Measurements from ENCODE around the gene CDC42EP2.

CDC42EP2 gene

DNA sequence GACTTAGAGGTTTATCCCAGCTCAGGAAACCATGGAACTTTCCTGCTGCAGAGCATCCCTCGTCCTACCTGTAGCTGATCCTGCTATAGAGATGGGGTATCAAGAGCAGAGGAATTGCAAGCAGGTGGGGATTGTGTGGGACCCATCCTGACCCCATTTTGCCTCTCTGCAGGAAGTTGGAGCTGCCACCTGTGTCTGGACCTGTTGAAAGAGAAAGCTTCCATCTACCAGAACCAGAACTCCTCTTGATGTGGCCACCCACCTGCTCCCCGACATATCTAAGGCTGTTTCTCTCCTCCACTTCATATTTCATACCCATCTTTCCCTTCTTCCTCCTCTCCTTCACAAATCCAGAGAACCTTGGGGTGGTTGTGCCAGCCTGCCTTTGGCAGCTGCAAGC, 36.8 kb downstream of the CDC42EP2 start:
- H3K27ac ChIP-seq: no peak overlapping the region

GRCh38 chr11:65352783-65353182, 38.1 kb downstream of the CDC42EP2 start:
- no peak overlapping the region for H3K4me3 ChIP-seq
- H3K27ac ChIP-seq: no peak overlapping the region

More for the DNA sequence above, 36.8 kb downstream of the CDC42EP2 start:
- no peak overlapping the region for H3K4me3 ChIP-seq

DNA sequence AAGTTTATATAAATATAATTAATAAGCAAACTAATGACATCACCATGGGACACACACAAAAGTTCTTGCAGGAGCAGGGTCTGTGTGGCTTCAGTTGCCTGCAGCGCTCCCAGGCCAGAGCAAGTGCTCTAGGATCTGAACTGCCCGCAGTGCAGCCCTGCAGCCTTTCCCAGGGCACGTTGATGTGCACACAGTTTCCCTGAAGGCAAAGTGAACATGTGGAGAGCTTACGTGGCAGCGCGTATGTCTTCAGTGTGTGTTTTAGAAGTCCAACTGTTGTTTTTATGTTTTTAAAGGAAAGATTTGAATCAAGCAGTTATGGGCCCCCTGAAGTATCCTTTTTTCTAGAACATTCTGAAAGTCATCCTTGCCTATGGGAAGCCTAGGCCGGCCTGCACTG, 38.7 kb downstream of the CDC42EP2 start:
- H3K27ac ChIP-seq: peak overlapping the region in 1 of 21 experiments; percentile 8

GRCh38 chr11:65353900-65354264, 39.2 kb downstream of the CDC42EP2 start:
- Histone ChIP-seq H3K4me3 (peak overlapping the region; percentile 22 to 79 (median 65)), H3K27ac (peak overlapping the region in 8 of 21 experiments; percentile 2 to 66 (median 29))

More for the DNA sequence above, 38.7 kb downstream of the CDC42EP2 start:
- no peak overlapping the region for H3K4me3 ChIP-seq

- H3K4me3 ChIP-seq: peak within 1 kb of the TSS; percentile 54 to 79 (median 65)
- H3K27ac ChIP-seq: peak within 1 kb of the TSS in 15 of 21 experiments; percentile 4 to 75 (median 45)
Observed at GRCh38 chr11:65354265-65355012, 39.8 kb downstream of the CDC42EP2 start, which contains the start of gene TIGD3. Gene TIGD3 (plus strand): TSS chr11:65354751. CDS start chr11:65355809, 1,058 bp downstream.

GRCh38 chr11:65355013-65355775, 40.5 kb downstream of the CDC42EP2 start:
- H3K4me3 ChIP-seq: peak overlapping the region; percentile 54 to 79 (median 65)
- peak overlapping the region in 14 of 21 experiments; percentile 4 to 75 (median 45) for H3K27ac ChIP-seq

GRCh38 chr11:65355776-65356393, 41.2 kb downstream of the CDC42EP2 start:
- Histone ChIP-seq H3K27ac (peak overlapping the region in 1 of 21 experiments; percentile 66), H3K4me3 (peak overlapping the region in 5 of 7 experiments; percentile 17 to 79 (median 62))

DNA sequence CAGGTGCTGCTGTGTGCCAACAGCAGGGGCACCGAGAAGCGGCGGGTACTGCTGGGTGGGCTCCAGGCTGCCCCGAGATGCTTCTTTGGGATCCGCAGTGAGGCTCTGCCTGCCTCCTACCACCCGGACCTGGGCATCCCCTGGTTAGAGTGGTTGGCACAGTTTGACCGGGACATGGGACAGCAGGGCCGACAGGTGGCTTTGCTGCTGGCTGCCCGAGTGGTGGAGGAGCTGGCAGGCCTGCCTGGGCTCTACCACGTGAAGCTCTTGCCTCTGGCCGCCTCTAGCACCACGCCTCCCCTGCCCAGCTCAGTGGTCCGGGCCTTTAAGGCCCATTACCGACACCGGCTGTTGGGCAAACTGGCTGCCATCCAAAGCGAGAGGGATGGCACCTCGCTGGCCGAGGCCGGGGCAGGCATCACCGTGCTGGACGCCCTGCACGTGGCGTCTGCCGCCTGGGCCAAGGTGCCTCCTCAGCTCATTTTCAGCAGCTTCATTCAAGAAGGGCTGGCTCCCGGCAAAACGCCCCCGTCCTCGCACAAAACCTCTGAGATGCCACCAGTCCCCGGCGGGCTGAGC, 41.8 kb downstream of the CDC42EP2 start:
- Histone ChIP-seq H3K4me3 (peak overlapping the region in 1 of 7 experiments; percentile 79), H3K27ac (no peak overlapping the region)

GRCh38 chr11:65357856-65358356, 43.2 kb downstream of the CDC42EP2 start:
- H3K27ac ChIP-seq: no peak overlapping the region
- no peak overlapping the region for H3K4me3 ChIP-seq

DNA sequence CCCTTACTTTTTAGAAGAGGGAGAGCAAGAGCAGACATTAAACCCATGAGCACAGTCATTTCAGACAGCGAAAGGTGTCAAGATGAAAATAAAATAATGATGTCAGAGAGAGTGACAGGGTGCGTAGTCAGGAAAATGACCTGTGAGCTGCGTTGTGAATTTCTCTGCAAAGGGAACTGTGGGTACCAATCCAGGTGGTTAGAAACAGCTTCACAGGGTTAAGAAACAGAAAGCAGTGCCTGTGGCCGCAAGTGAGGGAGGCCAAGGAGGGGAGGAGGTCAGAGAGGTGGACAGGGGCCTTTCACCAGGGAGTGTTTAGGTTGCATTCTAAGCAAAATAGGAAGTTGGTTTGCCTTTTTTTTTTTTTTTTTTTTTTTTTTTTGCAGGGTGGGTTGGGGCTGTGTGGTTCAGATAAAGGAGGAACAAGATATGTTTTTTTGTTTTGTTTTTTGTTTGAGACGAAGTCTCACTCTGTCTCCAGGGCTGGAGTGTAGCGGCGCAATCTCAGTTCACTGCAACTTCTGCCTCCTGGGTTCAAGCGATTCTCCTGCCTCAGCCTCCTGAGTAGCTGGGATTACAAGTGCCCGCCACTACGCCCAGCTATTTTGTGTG, 47.8 kb downstream of the CDC42EP2 start:
- no peak overlapping the region for H3K4me3 ChIP-seq
- peak overlapping the region in 3 of 21 experiments; percentile 14 to 31 (median 17) for H3K27ac ChIP-seq

- Histone ChIP-seq H3K27ac (peak overlapping the region in 3 of 21 experiments; percentile 14 to 31 (median 17)), H3K4me3 (no peak overlapping the region)
Observed at GRCh38 chr11:65362966-65363365, 48.3 kb downstream of the CDC42EP2 start.

GRCh38 chr11:65363770-65364169, 49.1 kb downstream of the CDC42EP2 start:
- Histone ChIP-seq H3K4me3 (no peak overlapping the region), H3K27ac (no peak overlapping the region)

- Histone ChIP-seq H3K4me3 (no peak overlapping the region), H3K27ac (peak overlapping the region in 1 of 21 experiments; percentile 10)
Observed at GRCh38 chr11:65366340-65366773, 51.7 kb downstream of the CDC42EP2 start.

GRCh38 chr11:65370659-65371049, 56.0 kb downstream of the CDC42EP2 start:
- peak overlapping the region in 3 of 21 experiments; percentile 26 to 64 (median 43) for H3K27ac ChIP-seq
- no peak overlapping the region for H3K4me3 ChIP-seq

Measured in skin epidermis (tissue), 12 donors.